Heart left ventricle (tissue), 13 donors: ENCODE data around the gene VASN.

Source experiments
- POLR2A ChIP-seq, 2 donors: fragments of 450-650 bp; IDR thresholded peaks; one replicate each; pipeline ENCODE4 v1.6.1; 2017; ENCODE audit warnings: antibody characterized with exemption in 2 of 2, mild to moderate bottlenecking in 2 of 2, moderate library complexity in 2 of 2
- TF ChIP-seq, protein P1 (sequence below), 12 donors: fragments of 200-600 bp; sonication (generic) in 4 of 12; IDR thresholded peaks; one replicate each; pipeline versions ENCODE4 v1.5.0 to v1.8.0; 2018 to 2022; ENCODE audit warnings: antibody characterized with exemption in 12 of 12, mild to moderate bottlenecking in 5 of 12
- donor health status: ischemic (EF 13 %, LVEDD 7.1; RV severe dilation, severe dysfunction).
- donor health status: DM: no; HTN: yes; CAD: no.
- donor health status: DM: no; HTN: no; CAD: no.
- donor health status: ischemic (EF 25% LVEDD 6.9; RV normal size, moderate dysfunction).
- donor health status: ischemic (EF 25% LVEDD 5.7; RV mildly dilated, moderate dysfunction).
- donor health status: ischemic (EF 35%, LVEDD 5.7; RV mildly dilated, moderate dysfunction).
- donor health status: nonischemic (EF 11% LVEDD 7.7; RV severe dilation, severe dysfunction).
- donor health status: DM: yes; HTN: yes; CAD: no.
- donor health status: PGD.
- donor health status: ischemic (EF 29% LVEDD 5.4; RV normal size, mild dysfunction).
- donor health status: nonischemic (EF 23%, LVEDD 6.1; RV moderate dilation, normal function).

DNA sequence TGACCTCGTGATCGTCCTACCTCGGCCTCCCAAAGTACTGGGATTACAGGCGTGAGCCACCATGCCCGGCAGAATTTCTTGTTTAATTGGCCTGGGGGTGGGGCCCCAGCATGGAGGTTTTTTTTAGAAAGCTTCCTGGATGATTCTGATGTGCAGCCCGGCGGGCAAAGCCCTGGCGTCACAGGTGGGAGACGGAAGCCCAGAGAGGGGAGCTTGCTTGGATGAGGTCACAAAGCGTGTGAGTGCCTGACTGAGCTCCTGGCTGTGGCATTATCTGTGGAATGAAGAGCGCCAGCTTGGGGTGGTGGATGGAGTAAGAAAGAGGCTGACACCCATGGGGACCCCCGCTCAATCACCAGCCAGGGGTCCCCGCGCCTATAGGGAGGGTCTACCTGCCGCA, 4.1 kb downstream of the VASN start:
- TF ChIP-seq, protein P1, sequence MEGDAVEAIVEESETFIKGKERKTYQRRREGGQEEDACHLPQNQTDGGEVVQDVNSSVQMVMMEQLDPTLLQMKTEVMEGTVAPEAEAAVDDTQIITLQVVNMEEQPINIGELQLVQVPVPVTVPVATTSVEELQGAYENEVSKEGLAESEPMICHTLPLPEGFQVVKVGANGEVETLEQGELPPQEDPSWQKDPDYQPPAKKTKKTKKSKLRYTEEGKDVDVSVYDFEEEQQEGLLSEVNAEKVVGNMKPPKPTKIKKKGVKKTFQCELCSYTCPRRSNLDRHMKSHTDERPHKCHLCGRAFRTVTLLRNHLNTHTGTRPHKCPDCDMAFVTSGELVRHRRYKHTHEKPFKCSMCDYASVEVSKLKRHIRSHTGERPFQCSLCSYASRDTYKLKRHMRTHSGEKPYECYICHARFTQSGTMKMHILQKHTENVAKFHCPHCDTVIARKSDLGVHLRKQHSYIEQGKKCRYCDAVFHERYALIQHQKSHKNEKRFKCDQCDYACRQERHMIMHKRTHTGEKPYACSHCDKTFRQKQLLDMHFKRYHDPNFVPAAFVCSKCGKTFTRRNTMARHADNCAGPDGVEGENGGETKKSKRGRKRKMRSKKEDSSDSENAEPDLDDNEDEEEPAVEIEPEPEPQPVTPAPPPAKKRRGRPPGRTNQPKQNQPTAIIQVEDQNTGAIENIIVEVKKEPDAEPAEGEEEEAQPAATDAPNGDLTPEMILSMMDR (IDR thresholded peaks at IDR 0.05): no peak
- TF ChIP-seq POLR2A (IDR thresholded peaks at IDR 0.05): no peak
